ENCODE results near the gene EPX.

DNA sequence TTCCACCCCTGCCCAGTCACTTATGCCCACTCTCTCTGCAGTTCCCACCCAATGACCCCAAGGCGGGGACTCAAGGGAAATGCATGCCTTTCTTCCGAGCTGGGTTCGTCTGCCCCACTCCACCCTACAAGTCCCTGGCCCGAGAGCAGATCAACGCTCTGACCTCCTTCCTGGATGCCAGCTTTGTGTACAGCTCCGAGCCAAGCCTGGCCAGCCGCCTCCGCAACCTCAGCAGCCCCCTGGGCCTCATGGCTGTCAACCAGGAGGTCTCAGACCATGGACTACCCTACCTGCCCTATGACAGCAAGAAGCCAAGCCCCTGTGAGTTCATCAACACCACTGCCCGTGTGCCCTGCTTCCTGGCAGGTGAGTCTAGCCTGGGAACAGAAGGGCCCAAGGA lies 59.6 kb downstream of the EPX start:
- no peak for TF ChIP-seq GATA2 (IDR thresholded peaks at IDR 0.05; ENCODE audit: low read depth, low read length)
- no peak for TF ChIP-seq GATA3 (IDR thresholded peaks at IDR 0.05; ENCODE audit: low read depth, low read length)
